Right kidney (tissue), 1 donor: ENCODE results near the gene ZBTB22.
A peak's percentile ranks its signal among the peaks of the same experiment; 100 is the strongest.
"Not testable (repeated sequence)": the region's sequence is repeated elsewhere in the genome, so short reads cannot be mapped to it uniquely, and the experiment has no call there.

Experiments used
- DNase-seq: peaks from one replicate; pipeline ENCODE4 v3.0.0-alpha.2; 2016

The ZBTB22 gene

DNA sequence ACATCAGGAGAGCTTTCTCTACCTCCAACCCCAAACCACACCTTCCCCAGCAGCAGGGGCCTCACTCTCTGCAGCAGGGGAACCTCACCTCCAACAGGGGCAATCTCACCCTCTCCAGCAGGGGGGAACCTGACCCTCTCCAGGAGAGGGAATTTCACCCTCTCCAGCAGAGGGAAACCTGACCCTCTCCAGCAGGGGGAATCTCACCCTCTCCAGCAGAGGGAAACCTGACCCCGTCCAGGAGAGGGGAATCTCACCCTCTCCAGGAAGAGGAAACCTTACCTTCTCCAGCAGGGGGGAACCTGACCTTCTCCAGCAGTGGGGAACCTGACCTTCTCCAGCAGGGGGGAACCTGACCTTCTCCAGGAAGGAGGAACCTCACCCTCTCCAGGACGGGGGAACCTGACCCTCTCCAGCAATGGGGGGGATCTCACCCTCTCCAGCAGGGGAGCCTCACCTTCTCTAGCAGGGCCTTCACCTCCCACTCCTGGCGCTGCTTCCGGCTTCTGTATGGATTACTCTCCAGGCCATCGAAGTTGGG lies 37.5 kb downstream of the ZBTB22 start:
- DNase-seq = no peak

DNA sequence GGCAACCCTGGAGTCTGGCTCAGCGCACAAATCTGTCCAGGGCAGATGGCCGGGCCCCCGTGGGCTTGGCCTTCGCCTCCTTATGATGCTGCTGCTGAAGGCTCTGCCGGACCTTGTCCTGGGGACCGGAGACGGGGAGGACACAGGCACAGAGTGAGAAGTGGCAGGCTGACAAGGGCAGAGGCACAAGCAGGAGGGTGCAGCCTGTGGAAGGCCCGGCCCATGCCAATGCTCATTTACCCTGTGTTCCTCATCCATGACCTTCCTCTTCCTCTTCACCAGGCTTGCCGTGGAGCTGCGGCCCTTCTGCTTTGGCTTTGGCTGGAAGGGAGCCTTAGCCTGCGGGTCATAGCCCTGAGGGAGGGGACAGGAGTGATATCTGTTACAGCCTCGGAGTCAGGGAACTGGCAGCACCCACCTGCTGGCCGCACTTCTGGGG lies 38.3 kb downstream of the ZBTB22 start:
- DNase-seq = no peak

DNA sequence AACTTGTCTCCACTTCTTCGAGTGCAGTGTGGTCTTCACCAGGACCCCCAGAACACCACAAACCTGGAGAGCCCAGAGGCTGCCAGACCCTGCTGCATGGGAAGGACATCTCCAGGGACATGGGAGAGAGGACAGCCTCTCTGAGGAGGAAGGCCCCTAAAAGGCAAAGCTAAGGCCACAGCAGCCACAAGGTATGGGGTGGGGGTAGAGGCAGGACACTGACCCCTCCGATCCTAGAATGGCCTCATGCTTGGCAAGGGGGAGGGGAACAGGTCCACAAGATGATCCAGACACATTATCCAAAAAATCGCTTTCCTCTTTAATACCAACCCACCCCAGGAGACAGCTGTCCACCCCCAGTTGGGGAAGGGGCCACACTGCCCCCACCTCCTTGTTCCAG lies 38.7 kb downstream of the ZBTB22 start:
- no peak for DNase-seq

DNA sequence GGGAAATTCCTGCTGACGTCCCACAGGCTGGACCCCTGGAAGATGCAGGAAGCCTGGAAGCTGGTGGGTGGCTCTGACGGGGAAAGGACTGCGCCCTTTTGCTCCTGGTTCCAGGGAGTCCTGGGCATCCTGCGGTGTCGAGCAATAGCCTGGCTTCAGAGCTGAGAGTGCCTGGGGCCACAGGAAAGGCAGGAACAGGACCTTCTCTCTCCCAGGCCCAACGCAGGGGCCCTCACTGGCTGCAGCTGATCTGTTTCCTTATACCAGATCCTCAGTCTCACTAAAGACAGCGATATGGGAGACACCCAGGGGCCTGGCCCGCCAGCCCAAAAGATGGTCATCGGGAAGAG lies 39.2 kb downstream of the ZBTB22 start:
- no peak for DNase-seq

DNA sequence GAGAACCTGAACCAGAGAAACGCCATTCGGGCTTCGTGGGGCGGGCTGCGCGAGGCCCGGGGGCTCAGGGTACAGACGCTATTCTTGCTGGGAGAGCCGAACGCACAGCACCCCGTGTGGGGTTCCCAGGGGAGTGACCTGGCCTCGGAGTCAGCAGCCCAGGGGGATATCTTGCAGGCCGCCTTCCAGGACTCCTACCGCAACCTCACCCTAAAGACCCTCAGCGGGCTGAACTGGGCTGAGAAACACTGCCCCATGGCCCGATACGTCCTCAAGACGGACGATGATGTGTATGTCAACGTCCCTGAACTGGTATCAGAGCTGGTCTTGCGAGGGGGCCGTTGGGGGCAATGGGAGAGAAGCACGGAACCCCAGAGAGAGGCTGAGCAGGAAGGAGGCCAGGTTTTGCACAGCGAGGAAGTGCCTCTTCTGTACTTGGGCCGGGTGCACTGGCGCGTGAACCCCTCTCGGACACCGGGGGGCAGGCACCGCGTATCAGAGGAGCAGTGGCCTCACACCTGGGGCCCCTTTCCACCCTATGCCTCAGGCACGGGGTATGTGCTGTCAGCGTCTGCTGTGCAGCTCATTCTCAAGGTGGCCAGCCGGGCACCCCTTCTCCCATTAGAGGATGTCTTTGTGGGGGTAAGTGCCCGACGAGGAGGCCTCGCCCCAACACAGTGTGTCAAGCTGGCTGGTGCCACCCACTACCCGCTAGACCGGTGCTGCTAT lies 39.7 kb downstream of the ZBTB22 start:
- DNase-seq = no peak

DNA sequence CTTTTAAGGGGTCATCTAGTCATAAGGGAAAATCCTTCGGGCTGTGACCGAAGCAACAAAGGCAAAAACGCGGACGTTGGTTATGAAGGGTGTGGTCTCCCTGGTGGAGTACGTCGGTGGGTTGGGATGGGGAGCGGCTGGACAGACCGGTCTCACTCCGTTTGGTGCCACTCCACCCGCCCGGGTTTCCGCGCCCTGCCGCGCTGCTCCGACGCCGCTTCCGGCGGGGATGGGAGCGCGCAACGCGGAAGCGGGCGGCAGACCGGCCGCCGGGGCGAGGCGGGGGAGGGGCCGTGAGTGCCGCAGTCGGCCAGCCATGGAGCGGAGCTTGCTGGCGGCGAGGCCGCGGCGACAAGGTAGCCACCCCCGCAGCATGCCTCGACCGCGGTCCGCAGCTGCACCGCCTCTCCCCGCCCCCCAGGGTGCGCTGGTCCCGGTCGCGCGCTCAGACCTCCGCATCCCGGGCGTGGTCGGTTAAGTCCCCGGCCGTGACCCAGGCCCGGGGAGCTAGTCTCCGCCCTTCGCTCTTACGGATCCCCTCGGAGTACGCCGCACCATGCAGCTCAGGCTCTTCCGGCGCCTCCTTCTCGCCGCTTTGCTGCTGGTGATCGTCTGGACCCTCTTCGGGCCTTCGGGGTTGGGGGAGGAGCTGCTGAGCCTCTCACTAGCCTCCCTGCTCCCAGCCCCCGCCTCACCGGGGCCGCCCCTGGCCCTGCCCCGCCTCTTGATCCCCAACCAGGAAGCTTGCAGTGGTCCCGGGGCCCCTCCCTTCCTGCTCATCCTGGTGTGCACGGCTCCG lies 40.5 kb downstream of the ZBTB22 start, which contains the start of gene B3GALT4:
Gene B3GALT4 (plus strand): TSS at position 260 of the 799 bp plus-strand sequence. CDS start 297 bp downstream, at position 557.
- peak; percentile 88 for DNase-seq

DNA sequence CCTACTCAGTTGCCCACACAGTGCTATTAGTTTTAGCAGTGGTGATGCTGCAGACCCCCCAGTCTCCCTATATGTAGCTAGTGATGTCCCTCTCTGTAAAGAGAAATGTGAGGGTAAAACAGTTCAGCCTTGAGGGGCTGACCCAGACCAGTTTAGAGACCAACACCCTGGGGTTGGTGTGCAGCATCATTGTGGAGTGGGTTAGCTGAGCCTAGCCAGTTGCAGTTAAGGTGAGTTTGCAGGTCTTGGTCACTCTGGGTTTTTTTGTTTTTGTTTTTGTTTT lies 41.0 kb downstream of the ZBTB22 start:
- DNase-seq = no peak

DNA sequence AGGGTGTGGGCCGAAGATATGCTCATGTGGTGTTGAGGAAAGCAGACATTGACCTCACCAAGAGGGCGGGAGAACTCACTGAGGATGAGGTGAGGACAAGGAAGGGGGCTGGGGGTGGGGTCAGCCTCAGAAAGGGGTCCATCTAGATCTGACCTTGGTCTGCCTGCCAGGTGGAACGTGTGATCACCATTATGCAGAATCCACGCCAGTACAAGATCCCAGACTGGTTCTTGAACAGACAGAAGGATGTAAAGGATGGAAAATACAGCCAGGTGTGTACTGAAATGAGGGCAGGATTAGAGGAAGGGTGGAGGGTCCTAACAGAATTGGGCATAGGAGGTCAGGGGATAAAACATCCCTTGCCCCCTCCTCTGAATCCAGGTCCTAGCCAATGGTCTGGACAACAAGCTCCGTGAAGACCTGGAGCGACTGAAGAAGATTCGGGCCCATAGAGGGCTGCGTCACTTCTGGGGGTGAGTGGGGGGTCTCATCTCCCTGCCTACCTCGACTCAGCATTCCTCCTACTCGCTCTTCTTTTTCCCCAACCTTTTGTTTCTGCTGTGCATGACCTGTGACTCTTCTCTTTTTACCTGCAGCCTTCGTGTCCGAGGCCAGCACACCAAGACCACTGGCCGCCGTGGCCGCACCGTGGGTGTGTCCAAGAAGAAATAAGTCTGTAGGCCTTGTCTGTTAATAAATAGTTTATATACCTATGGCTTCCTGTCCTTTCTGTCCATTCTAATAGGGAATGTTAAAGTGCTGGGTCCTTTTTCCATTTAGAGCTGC lies 41.6 kb downstream of the ZBTB22 start:
- not testable (repeated sequence) for DNase-seq

DNA sequence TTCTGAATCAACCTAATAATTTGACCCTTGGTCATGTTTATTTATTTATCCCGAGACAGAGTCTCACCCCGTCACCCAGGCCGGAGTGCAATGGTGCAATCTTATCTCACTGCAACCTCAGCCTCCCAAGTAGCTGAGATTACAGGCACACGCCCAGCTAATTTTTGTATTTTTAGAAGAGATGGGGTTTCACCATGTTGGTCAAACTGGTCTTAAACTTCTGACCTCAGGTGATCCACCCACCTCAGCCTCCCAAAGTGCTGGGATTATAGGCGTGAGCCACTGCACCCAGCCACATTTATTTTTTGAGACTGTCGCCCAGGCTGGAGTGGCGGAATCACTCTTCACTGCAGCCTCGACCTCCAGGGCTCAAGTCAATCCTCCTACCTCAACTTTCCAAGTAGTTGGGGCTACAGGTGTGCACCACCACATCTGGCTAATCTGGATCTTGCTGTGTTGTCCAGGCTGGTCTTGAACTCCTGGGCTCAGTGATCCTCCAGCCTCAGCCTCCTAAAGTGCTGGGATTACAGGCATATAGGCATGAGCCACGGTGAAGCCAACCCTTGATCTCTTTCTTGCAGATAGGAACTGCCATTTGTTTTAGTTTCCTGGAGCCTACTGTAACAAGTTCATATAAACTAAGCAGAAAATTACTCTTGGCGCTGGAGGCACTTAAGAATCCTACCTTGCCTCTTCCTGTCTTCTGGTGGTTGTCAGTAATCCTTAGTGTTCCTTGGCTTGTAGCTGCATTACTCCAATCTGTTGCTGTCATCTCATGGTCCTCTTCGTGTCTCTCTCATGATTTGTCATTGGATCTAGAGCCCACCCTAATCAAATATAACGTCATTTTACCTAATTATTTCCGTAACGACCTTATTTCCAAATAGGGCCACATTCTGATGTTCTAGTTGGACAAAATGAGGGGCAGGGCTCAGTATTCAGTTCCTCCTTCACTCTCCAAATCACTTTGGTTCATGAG lies 43.3 kb downstream of the ZBTB22 start:
- no peak for DNase-seq

DNA sequence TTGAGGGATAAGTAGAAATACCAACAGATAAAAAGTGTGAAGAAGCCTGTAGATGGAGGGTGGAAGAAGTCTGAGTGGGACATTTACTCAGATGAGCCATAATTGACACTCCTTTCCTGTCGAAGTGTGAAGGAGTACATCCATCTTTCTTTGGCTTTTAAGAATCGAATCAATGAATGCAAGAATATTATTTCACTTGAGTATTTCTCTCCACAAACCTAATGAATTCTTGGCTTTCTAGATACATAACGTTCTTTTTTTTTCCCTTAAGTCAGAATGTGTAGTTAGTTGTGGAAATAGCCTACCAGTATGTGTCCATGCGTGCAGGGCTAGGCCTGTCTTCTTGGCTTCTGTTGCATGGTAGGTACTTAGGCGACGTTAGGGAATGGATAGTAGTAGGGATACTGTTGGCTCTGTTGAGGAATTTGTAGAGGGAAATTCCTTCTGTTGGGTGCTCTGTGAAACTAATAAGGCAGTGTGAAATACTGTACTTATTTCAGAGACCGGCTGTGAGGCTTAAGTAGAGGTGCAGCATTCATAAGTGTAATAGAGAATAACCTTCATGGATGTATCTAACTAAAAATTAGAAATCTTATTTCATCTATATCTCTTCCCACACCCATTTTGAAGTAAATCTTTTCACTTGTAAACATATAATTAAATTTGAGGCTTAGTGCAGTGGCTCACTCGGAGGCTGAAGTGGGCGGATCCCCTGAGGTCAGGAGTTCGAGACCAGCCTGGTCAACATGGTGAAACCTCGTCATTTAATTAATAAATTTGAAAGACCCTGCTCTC lies 44.2 kb downstream of the ZBTB22 start:
- DNase-seq = no peak

DNA sequence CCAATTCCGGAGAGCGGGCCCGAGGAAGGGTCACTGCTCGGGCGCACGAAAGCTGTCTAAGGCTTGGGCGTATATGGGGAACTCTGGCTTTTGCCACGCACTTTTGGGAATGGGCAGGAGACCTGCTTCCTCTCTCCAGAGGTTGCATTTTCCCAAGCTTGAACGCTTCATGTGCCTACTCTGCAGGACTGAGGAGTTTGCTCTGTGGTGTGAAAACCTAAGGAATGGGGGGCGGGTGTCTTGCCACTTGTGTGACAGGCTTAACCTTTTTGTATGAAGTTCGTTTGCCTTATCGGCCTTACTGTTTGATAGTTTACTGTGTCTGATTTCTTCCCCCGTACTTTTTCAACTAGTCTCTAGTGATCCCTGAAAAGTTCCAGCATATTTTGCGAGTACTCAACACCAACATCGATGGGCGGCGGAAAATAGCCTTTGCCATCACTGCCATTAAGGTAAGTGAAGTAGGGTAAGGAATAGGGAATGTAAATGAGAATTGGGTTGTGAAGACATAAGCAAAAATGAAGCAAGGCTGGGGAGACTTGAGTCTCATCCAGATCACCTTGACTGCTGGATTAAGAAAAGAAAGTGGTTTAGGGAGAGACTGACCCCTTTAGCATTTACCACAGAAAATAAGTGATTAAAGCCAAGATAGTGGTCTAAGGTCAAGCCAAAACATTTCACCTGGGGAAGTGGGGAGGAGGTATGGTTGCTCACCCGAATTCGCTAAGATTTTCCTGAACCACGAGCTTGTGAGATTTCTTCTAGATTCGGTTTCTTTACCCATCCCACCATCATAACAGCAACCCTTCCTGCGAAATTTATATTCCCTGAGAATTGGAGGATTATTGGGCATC lies 45.0 kb downstream of the ZBTB22 start:
- peak; percentile 86 for DNase-seq

DNA sequence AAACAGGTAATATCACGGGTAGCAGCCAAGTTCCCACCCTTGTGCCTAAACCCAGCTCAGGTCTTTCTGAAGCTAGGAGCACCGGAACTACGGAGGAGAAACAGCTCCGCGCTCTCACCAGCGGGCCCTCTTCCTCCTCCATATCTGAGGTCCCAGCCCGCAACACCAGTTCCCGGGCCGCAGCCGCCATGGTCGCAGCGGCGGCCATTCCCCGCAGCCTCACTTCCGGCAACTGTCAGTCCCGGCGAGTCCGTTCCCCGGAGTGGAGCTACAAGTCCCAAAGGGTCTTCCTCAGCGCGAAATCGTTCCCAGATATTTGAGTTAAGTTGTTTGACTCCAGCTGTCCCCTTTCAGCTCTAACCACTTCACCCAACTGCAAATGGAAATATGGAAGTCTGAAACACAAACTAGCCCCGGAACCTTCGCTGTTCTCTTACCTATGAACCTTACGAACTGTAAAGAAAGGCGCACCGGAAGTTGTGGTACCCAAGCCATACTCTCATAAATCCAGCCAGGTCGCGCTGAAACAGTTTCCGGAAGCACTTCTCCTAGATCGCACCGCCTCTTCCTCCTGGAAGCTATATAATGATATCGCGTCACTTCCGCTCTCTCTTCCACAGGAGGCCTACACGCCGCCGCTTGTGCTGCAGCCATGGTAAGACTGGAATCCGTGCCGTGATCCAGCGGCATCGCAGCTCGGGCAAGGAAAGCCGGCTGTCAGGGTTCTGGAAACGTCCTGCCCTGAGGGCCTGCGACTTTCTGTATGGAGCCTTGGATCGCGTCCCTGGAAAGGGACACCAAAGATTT lies 45.9 kb downstream of the ZBTB22 start, which contains the start of the genes RPS18 and VPS52:
Gene RPS18 (plus strand): TSS at position 608 of the 807 bp plus-strand sequence. CDS start 45 bp downstream, at position 653.
Gene VPS52 (minus strand): TSS at position 409 of the 807 bp plus-strand sequence. CDS start 201 bp downstream, at position 208.
- peak; percentile 96 for DNase-seq

DNA sequence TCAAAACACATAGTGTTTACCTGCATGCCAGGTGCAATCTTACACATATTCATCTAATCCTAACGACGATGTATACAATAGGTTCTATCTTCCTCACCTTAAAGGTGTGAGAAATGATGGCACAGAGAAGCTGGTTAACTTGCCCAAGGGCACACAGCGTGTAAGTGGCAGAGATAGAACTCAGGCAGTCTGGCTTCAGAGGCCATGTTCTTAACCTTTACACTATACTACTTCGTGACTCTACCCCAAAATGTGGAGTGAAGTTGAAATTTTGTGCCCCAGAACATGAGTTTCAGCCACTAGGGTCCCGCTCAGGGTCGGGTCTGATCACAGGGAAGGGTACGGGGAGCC lies 46.5 kb downstream of the ZBTB22 start:
- DNase-seq = no peak
